HUES64 (cell line): ENCODE data around the gene KIAA1549. TPM values are rescaled to one million over a fixed set of nuclear protein-coding genes. Genes with fewer than 3 reads are reported as not detected.
"Not testable (repeated sequence)": the region's sequence is repeated elsewhere in the genome, so short reads cannot be mapped to it uniquely, and the experiment has no call there.

Experiments used
- H3K27ac ChIP-seq: 2 replicates; pipeline ENCODE4 v1.7.0; 2013; ENCODE audit warnings: low read depth, low read length, inconsistent platforms
- H3K27me3 ChIP-seq: 2 replicates; pipeline ENCODE4 v1.6.1; 2013; ENCODE audit warnings: mild to moderate bottlenecking, low read length; ENCODE audit not compliant: insufficient read depth
- H3K36me3 ChIP-seq: 2 replicates; pipeline ENCODE4 v1.6.1; 2013; ENCODE audit warnings: mild to moderate bottlenecking, low read length; ENCODE audit not compliant: insufficient read depth
- H3K4me1 ChIP-seq: 2 replicates; pipeline ENCODE4 v1.6.1; 2013; ENCODE audit warnings: mild to moderate bottlenecking, low read length, moderate library complexity; ENCODE audit not compliant: insufficient read depth
- H3K4me3 ChIP-seq: 2 replicates; pipeline ENCODE4 v1.5.1; 2013; ENCODE audit warnings: mild to moderate bottlenecking, low read length, moderate library complexity
- H3K9ac ChIP-seq: 2 replicates; pipeline ENCODE4 v1.6.1; 2013; ENCODE audit warnings: mild to moderate bottlenecking, low read depth, low read length
- H3K9me3 ChIP-seq: 2 replicates; pipeline ENCODE4 v1.6.1; 2013; ENCODE audit warnings: low read depth, low read length; ENCODE audit not compliant: insufficient read depth
- WGBS: fragments of 150-250, 120-280 bp; methylation state at CpG from one replicate; pipeline ENCODE4 v1.1.7; 2013; ENCODE audit warnings: missing lambda C conversion rate; 5-methylcytosine and 5-hydroxymethylcytosine counted together
- polyA plus RNA-seq, 2 experiments: library from polyadenylated mRNA; stranded (reverse); fragments of 50-300 nt; gene quantifications; one replicate each; pipeline ENCODE4 v1.2.3, GENCODE V29; 2013

Gene KIAA1549
- 9.6 TPM for polyA plus RNA-seq (2013, experiment 1 of 2)
- 11.3 TPM for polyA plus RNA-seq (2013, experiment 2 of 2)

GRCh38 chr7:138981332-138982203, at the start of gene KIAA1549:
TSS of gene KIAA1549 (minus strand) at chr7:138981389. CDS start at chr7:138981269, 120 bp downstream.
- Histone ChIP-seq H3K4me3 (peak within 1 kb of the TSS; percentile 94), H3K9me3 (no peaks in the 10 kb centered on the region), H3K27me3 (peaks cover 35% of the 10 kb centered on the region), H3K9ac (peak within 1 kb of the TSS; percentile 87), H3K4me1 (peaks cover 18% of the 10 kb centered on the region), H3K36me3 (no peaks in the 10 kb centered on the region), H3K27ac (peak within 1 kb of the TSS; percentile 43; the same call in 1 of the 2 replicates)
- under 1% methylated on average over 105 of the region's 105 CpGs for WGBS

- 96% methylated on average over 3 of the region's 3 CpGs for WGBS
- Histone ChIP-seq H3K4me1 (no peaks in the 10 kb centered on the region), H3K9ac (no peak overlapping the region), H3K4me3 (no peak overlapping the region), H3K27ac (no peak overlapping the region), H3K9me3 (no peaks in the 10 kb centered on the region), H3K36me3 (peaks cover 81% of the 10 kb centered on the region), H3K27me3 (no peaks in the 10 kb centered on the region)
These were observed 48.2 kb upstream of the KIAA1549 start for GRCh38 chr7:139029353-139029752.

GRCh38 chr7:139026551-139026950, 45.4 kb upstream of the KIAA1549 start:
- H3K27me3 ChIP-seq: no peaks in the 10 kb centered on the region
- no peaks in the 10 kb centered on the region for H3K9me3 ChIP-seq
- no peaks in the 10 kb centered on the region for H3K4me1 ChIP-seq
- no peak overlapping the region for H3K27ac ChIP-seq
- 84% methylated on average over 5 of the region's 6 CpGs for WGBS
- H3K9ac ChIP-seq: no peak overlapping the region
- H3K36me3 ChIP-seq: peaks cover 83% of the 10 kb centered on the region
- H3K4me3 ChIP-seq: no peak overlapping the region

GRCh38 chr7:139025861-139026260, 44.7 kb upstream of the KIAA1549 start:
- peaks cover 80% of the 10 kb centered on the region for H3K36me3 ChIP-seq
- whole genome bisulfite sequencing: 91% methylated on average over 5 of the region's 5 CpGs

GRCh38 chr7:139023076-139023475, 41.9 kb upstream of the KIAA1549 start:
- no peaks in the 10 kb centered on the region for H3K27me3 ChIP-seq
- H3K9me3 ChIP-seq: no peaks in the 10 kb centered on the region
- H3K36me3 ChIP-seq: peaks cover 62% of the 10 kb centered on the region
- H3K9ac ChIP-seq: no peak overlapping the region
- no peak overlapping the region for H3K27ac ChIP-seq
- H3K4me3 ChIP-seq: no peak overlapping the region
- no peaks in the 10 kb centered on the region for H3K4me1 ChIP-seq
- 88% methylated on average over 5 of the region's 5 CpGs for WGBS

More at GRCh38 chr7:139025861-139026260, 44.7 kb upstream of the KIAA1549 start:
- H3K9me3 ChIP-seq, H3K4me3 ChIP-seq, H3K9ac ChIP-seq, H3K27me3 ChIP-seq, H3K27ac ChIP-seq, H3K4me1 ChIP-seq: not testable (repeated sequence)

- WGBS: 81% methylated on average over 4 of the region's 4 CpGs
- Histone ChIP-seq H3K9me3 (no peaks in the 10 kb centered on the region), H3K4me1 (no peaks in the 10 kb centered on the region), H3K27me3 (no peaks in the 10 kb centered on the region), H3K27ac (no peak overlapping the region), H3K36me3 (peaks cover 56% of the 10 kb centered on the region), H3K9ac (no peak overlapping the region), H3K4me3 (no peak overlapping the region)
These were observed 41.1 kb upstream of the KIAA1549 start for GRCh38 chr7:139022286-139022685.

GRCh38 chr7:139018910-139019309, 37.7 kb upstream of the KIAA1549 start:
- Histone ChIP-seq H3K27ac (no peak overlapping the region), H3K36me3 (peaks cover 25% of the 10 kb centered on the region), H3K4me1 (no peaks in the 10 kb centered on the region), H3K27me3 (no peaks in the 10 kb centered on the region), H3K4me3 (no peak overlapping the region), H3K9ac (no peak overlapping the region), H3K9me3 (no peaks in the 10 kb centered on the region)
- WGBS: 88% methylated on average over 3 of the region's 3 CpGs

- WGBS: 73% methylated on average over 7 of the region's 7 CpGs
These were observed 35.8 kb upstream of the KIAA1549 start for GRCh38 chr7:139016931-139017511.

GRCh38 chr7:139011373-139011772, 30.2 kb upstream of the KIAA1549 start:
- WGBS: 87% methylated on average over 3 of the region's 3 CpGs
- Histone ChIP-seq H3K27me3 (no peaks in the 10 kb centered on the region), H3K4me1 (no peaks in the 10 kb centered on the region), H3K4me3 (no peak overlapping the region), H3K9ac (no peak overlapping the region), H3K27ac (no peak overlapping the region; the same call in 1 of the 2 replicates), H3K36me3 (no peaks in the 10 kb centered on the region), H3K9me3 (0 out of 2 replicates have a peak, but pooled peaks cover 3% of the 10 kb centered on the region)

More at GRCh38 chr7:139016931-139017511, 35.8 kb upstream of the KIAA1549 start:
- H3K4me3 ChIP-seq: no peak overlapping the region
- H3K27ac ChIP-seq: no peak overlapping the region
- no peaks in the 10 kb centered on the region for H3K9me3 ChIP-seq
- no peaks in the 10 kb centered on the region for H3K27me3 ChIP-seq
- H3K4me1 ChIP-seq: no peaks in the 10 kb centered on the region
- no peak overlapping the region for H3K9ac ChIP-seq
- peaks cover 9% of the 10 kb centered on the region; the same call in 1 of the 2 replicates for H3K36me3 ChIP-seq

- H3K9me3 ChIP-seq: peaks cover 21% of the 10 kb centered on the region
- H3K9ac ChIP-seq: no peak overlapping the region
- H3K4me1 ChIP-seq: no peaks in the 10 kb centered on the region
- H3K36me3 ChIP-seq: no peaks in the 10 kb centered on the region
- H3K27me3 ChIP-seq: no peaks in the 10 kb centered on the region
- no peak overlapping the region for H3K4me3 ChIP-seq
- H3K27ac ChIP-seq: no peak overlapping the region
These were observed 23.3 kb upstream of the KIAA1549 start for GRCh38 chr7:139004321-139005090.

GRCh38 chr7:138999414-138999813, 18.2 kb upstream of the KIAA1549 start:
- H3K36me3 ChIP-seq: no peaks in the 10 kb centered on the region
- 97% methylated on average over 3 of the region's 3 CpGs for WGBS
- H3K4me1 ChIP-seq: no peaks in the 10 kb centered on the region
- no peak overlapping the region for H3K4me3 ChIP-seq
- H3K9ac ChIP-seq: no peak overlapping the region
- H3K27me3 ChIP-seq: no peaks in the 10 kb centered on the region
- peaks cover 12% of the 10 kb centered on the region for H3K9me3 ChIP-seq
- no peak overlapping the region for H3K27ac ChIP-seq
